GM19468 (cell line): Measurements from ENCODE around the gene RNF7.
"Not testable (repeated sequence)": the region's sequence is repeated elsewhere in the genome, so short reads cannot be mapped to it uniquely, and the experiment has no call there.

Source experiments
- ATAC-seq: cut with Tn5 transposase; IDR thresholded peaks from one replicate; pipeline ENCODE4 v1.9.1; 2021; ENCODE audit warnings: mild to moderate bottlenecking, moderate library complexity, moderate number of reproducible peaks; ENCODE audit not compliant: unreplicated experiment; ENCODE audit errors: extremely low read depth

The RNF7 gene

DNA sequence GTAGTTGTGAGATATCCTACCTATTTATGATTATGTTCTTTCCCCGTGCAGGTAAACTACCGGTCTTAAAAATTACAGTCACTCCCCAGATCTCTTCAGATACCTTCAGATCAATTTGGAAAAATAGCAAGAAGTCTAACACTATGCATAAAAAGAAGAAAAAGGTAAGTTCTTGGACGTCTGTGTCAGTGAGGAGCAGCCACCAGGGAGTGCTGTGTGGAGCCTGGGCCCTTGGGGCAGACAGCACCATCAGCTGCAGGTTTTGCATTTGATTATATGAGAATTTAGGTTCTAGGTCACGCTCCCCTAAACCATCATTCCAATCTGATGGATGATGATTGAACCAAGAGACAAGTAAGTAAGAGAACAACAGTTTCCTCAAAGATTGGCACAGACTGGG lies 8.9 kb upstream of the RNF7 start:
- no peak for ATAC-seq

- no peak for ATAC-seq
These were observed 2.9 kb upstream of the RNF7 start for GRCh38 chr3:141735176-141735575.

- no peak for ATAC-seq
These were observed 2.2 kb upstream of the RNF7 start for GRCh38 chr3:141735770-141736465.

DNA sequence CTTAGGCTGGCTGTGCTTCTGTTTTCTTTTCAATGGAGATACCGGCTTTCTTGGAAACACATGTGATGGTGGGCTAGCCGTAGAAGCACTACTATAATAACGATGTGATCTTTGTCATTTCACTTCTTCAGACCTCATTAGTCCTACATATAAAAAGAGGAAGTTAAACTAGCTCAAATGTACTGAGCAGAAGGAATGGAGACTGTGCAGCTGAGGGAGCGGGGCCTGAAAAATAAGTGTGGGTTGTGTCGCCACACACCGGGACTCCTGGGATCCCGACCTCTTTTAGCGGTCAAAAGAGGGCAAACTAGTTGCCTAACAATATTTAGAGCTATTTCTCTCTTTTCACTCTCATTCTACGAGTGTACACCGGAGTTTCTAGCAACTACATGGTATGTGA lies 1.0 kb upstream of the RNF7 start:
- no peak for ATAC-seq

- ATAC-seq, result no peak
These were observed 448 bp upstream of the RNF7 start for GRCh38 chr3:141737678-141738021.

DNA sequence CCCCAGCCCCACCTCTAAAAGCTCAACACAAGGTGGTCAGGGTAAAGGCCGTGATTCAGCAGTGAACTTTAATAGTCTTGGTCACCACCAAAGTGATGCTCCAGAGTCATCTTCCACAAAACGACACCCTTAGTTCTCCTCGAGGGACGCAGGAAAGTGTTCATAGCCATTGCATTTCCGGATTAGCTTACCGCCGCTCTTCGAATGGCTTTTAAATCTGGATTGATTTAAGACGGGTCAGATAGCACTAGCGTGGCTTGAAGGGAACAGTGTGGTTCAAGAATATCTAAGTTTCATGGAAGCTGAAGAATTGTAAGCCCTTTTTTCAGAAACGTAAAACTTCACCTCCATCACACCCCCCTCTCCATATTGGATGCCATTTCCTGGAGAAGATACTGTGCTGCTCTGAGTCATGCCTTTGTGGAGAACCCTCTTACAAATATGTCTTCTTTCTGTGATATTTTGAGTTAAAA lies 829 bp downstream of the RNF7 start:
- ATAC-seq, result no peak

DNA sequence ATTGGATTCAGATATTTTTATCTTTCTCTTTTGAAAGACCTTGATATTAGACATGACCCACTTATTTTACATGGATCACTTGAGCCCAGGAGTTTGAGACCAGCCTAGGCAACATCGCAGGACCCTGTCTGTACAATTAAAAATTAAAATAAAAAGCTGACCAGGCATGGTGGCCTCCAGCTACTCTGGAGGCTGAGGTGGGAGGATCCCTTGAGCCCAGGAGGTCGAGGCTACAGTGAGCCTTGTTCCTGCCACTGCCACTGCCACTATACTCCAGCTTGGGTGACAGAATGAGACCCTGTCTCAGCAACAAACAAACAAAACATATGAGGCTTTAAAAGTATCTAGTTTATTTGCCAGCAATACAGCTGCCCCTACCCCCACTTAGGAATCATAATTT lies 1.6 kb downstream of the RNF7 start:
- no peak for ATAC-seq

- ATAC-seq, result no peak
These were observed 2.3 kb downstream of the RNF7 start for GRCh38 chr3:141740349-141740748.

DNA sequence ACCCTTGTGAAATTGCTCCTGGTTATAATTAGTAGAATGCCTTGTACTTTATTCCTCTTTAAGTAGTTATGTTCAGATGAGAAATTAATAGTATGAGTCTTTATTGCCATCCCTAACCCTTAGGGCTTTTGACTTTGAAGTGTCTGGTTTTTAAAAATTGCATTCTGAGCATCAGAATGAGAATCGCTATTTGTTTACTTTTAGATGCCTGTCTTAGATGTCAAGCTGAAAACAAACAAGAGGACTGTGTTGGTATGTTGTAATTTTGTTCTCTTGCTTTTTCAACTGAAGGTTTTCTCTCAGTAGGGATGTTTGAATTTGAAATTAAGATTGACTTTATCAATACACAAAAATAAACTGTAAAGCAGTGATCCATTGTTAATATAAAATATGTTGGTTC lies 5.2 kb downstream of the RNF7 start:
- no peak for ATAC-seq

GRCh38 chr3:141746962-141747361 lies 8.9 kb downstream of the RNF7 start:
- no peak for ATAC-seq

GRCh38 chr3:141753399-141753798 lies 15.3 kb downstream of the RNF7 start:
- no peak for ATAC-seq

DNA sequence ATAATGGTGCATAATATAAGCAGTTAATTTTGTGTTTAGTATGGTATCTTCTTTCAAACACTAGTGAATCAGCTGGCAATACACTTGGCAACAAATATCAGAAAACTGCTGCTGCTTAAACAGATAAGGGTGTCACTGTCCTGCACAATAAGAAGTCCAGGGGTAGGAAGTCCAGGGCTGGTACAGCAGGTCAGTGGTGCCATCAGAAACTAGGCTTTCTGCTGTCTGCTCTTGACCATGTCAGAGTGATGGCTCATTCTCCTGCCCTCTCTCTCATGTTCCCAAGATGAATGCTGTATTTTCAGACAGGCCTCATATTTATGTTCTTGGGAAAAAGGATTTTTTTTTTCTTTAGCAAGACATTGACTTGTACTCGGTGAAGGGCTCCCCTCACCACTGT lies 15.9 kb downstream of the RNF7 start:
- no peak for ATAC-seq

DNA sequence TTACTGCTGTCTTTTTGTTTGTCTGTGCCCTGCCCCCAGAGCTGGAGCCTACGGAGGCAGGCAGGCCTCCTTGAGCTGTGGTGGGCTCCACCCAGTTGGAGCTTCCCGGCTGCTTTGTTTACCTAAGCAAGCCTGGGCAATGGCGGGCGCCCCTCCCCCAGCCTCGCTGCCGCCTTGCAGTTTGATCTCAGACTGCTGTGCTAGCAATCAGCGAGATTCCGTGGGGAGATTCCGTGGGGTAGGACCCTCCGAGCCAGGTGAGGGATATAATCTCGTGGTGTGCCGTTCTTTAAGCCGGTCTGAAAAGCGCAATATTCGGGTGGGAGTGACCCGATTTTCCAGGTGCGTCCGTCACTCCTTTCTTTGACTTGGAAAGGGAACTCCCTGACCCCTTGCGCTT lies 24.5 kb downstream of the RNF7 start:
- ATAC-seq, result not testable (repeated sequence)

DNA sequence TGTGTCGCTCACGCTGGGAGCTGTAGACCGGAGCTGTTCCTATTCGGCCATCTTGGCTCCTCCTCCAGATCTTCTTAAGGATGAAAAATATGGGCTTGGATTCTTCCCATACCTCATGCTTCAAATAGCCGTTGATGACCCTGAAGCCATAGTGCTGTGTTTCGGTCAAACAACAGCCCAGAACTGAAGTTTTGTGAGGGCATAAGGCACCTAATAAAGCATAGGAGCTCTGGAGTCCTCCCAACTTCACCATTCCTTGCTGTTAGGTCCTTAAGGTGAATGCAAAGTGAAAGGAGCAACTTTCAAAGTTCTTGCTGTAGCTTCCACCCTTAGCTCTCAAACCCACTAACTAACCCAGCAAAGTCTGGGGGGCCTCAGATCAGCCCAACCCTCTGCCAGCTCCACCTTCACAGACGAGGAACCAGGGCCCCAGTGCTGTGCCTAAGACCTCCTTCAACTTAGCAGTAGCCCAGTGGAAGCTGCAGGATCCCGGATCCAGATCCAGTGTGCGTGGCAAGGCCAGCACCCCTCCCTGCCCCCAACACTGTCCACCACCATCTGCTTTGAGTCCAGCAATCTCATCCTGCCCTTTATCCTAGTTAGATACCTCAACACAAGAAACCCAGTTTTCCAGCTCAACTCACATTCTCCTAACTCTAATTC lies 25.1 kb downstream of the RNF7 start, which contains the start of gene GRK7:
Gene GRK7, plus strand, starts transcription at position 321 of the 663 bp plus-strand sequence. CDS start 14,877 bp downstream, outside the sequence.
- ATAC-seq, result no peak

DNA sequence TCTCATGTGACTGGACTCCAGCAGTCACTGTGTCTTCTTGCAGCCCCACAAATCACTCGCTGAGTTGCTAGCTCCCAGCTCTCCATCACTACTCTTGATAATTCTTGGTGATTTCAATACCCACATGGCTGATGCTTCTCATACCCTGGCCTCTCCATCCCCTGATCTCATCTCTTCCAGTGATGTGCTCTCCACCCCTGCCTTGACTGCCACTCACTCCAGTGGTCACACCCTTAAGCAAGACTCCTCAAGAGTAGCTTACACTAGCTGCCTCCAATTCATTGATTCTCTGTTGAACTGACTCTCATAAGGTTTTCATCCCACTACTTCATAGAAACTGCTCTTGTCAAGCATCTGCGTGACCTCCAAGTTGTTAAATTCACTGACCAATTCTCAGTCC lies 25.9 kb downstream of the RNF7 start:
- no peak for ATAC-seq

GRCh38 chr3:141764465-141764864 lies 26.4 kb downstream of the RNF7 start:
- no peak for ATAC-seq

GRCh38 chr3:141764986-141765385 lies 26.9 kb downstream of the RNF7 start:
- ATAC-seq, result no peak

DNA sequence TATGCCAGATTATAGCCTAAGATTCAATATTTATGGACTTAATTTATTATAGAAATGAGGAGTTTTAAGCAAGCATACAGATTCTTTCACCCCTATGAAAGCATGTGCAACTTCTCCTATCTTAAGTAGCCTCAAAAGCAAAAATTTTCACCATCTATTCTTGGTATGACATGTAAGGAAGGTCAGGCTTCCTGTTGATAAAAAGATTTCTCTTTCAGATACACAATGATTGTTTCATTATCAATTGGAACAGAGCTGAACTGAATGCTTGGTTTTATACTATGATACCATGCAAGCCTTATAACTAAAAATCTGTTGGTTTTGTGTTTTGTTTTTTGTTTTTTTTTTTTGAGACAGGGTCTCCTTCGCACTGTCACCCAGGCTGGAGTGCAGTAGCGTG lies 29.0 kb downstream of the RNF7 start:
- ATAC-seq, result no peak

- no peak for ATAC-seq
These were observed 31.3 kb downstream of the RNF7 start for GRCh38 chr3:141769221-141769894.

GRCh38 chr3:141773676-141774075 lies 35.6 kb downstream of the RNF7 start:
- no peak for ATAC-seq

GRCh38 chr3:141776376-141776775 lies 38.3 kb downstream of the RNF7 start:
- no peak for ATAC-seq
